SH-SY5Y (cell line): ENCODE measurements around the gene PRAMEF1.
A peak's percentile ranks its signal among the peaks of the same experiment; 100 is the strongest.
"Not testable (repeated sequence)": the region's sequence is repeated elsewhere in the genome, so short reads cannot be mapped to it uniquely, and the experiment has no call there.

ENCODE experiments used
- GATA2 ChIP-seq: IDR thresholded peaks from 2 replicates; pipeline ENCODE4 v1.6.1; 2011; ENCODE audit warnings: mild to moderate bottlenecking, low read depth, low read length
- GATA3 ChIP-seq: IDR thresholded peaks from 2 replicates; pipeline ENCODE4 v1.6.1; 2011; ENCODE audit warnings: low read depth, mild to moderate bottlenecking, low read length, moderate library complexity

PRAMEF1 gene

GRCh38 chr1:12791097-12791496 lies at the start of gene PRAMEF1:
Gene PRAMEF1, plus strand, starts transcription at chr1:12791397. Its CDS starts 1,831 bp downstream, at chr1:12793228.
- TF ChIP-seq GATA2, GATA3: not testable (repeated sequence)

GRCh38 chr1:12741946-12742345 lies 49.3 kb upstream of the PRAMEF1 start:
- TF ChIP-seq GATA3 (no peak), GATA2 (no peak)

- peak; percentile 88 for TF ChIP-seq GATA3
- peak; percentile 90 for TF ChIP-seq GATA2
These were observed 45.8 kb upstream of the PRAMEF1 start for GRCh38 chr1:12745126-12745991.

- TF ChIP-seq GATA3 (no peak), GATA2 (no peak)
These were observed 45.2 kb upstream of the PRAMEF1 start, which contains the start of gene CFAP107 for GRCh38 chr1:12745992-12746323. Gene CFAP107, plus strand, starts transcription at chr1:12746200. Its CDS starts 231 bp downstream, at chr1:12746431.

- TF ChIP-seq GATA2: no peak
- no peak for TF ChIP-seq GATA3
These were observed 42.3 kb upstream of the PRAMEF1 start for GRCh38 chr1:12748778-12749355.

- TF ChIP-seq GATA3: no peak
- TF ChIP-seq GATA2: no peak
These were observed 36.5 kb upstream of the PRAMEF1 start for GRCh38 chr1:12754738-12755137.

GRCh38 chr1:12756273-12756672 lies 34.9 kb upstream of the PRAMEF1 start:
- TF ChIP-seq GATA2 (no peak), GATA3 (no peak)

- TF ChIP-seq GATA2 (no peak), GATA3 (no peak)
These were observed 34.3 kb upstream of the PRAMEF1 start for GRCh38 chr1:12756768-12757413.

GRCh38 chr1:12757836-12758235 lies 33.4 kb upstream of the PRAMEF1 start:
- TF ChIP-seq GATA3: no peak
- TF ChIP-seq GATA2: no peak

GRCh38 chr1:12760256-12760795 lies 30.9 kb upstream of the PRAMEF1 start:
- no peak for TF ChIP-seq GATA3

- no peak for TF ChIP-seq GATA3
- TF ChIP-seq GATA2: no peak
These were observed 29.4 kb upstream of the PRAMEF1 start for GRCh38 chr1:12761781-12762180.

GRCh38 chr1:12762766-12763165 lies 28.4 kb upstream of the PRAMEF1 start:
- TF ChIP-seq GATA3 (no peak), GATA2 (no peak)

- TF ChIP-seq GATA2: no peak
- TF ChIP-seq GATA3: no peak
These were observed 27.7 kb upstream of the PRAMEF1 start for GRCh38 chr1:12763479-12763878.

GRCh38 chr1:12764016-12764415 lies 27.2 kb upstream of the PRAMEF1 start:
- TF ChIP-seq GATA2: no peak
- TF ChIP-seq GATA3: no peak
